Fibroblast of peridontal ligament (primary cell): ENCODE measurements around the gene CASZ1.

Source experiments
- DNase-seq: peaks from one replicate; pipeline ENCODE4 v3.0.0-alpha.2; 2010; ENCODE audit errors: extremely low read depth

Gene CASZ1

GRCh38 chr1:10670190-10670589 lies 126.3 kb downstream of the CASZ1 start:
- DNase-seq: no peak

- DNase-seq: no peak
Observed at GRCh38 chr1:10669570-10669969, 126.9 kb downstream of the CASZ1 start.

- no peak for DNase-seq
Observed at GRCh38 chr1:10667861-10668761, 128.3 kb downstream of the CASZ1 start.

- DNase-seq: no peak
Observed at GRCh38 chr1:10665930-10666850, 130.3 kb downstream of the CASZ1 start.

- DNase-seq: no peak
Observed at GRCh38 chr1:10665226-10665625, 131.2 kb downstream of the CASZ1 start.

GRCh38 chr1:10664251-10664650 lies 132.2 kb downstream of the CASZ1 start:
- DNase-seq: no peak

- DNase-seq: no peak
Observed at GRCh38 chr1:10663678-10664035, 132.8 kb downstream of the CASZ1 start.

GRCh38 chr1:10662824-10663677 lies 133.4 kb downstream of the CASZ1 start:
- no peak for DNase-seq

GRCh38 chr1:10662090-10662688 lies 134.3 kb downstream of the CASZ1 start:
- DNase-seq: no peak

- DNase-seq: no peak
Observed at GRCh38 chr1:10661453-10661852, 135.0 kb downstream of the CASZ1 start.

GRCh38 chr1:10659646-10660540 lies 136.6 kb downstream of the CASZ1 start:
- DNase-seq: no peak

GRCh38 chr1:10659218-10659617 lies 137.2 kb downstream of the CASZ1 start:
- DNase-seq: no peak

- no peak for DNase-seq
Observed at GRCh38 chr1:10658396-10659066, 137.9 kb downstream of the CASZ1 start.

- DNase-seq: no peak
Observed at GRCh38 chr1:10657088-10657847, 139.2 kb downstream of the CASZ1 start.

GRCh38 chr1:10656431-10656830 lies 140.0 kb downstream of the CASZ1 start:
- no peak for DNase-seq

- no peak for DNase-seq
Observed at GRCh38 chr1:10655002-10655401, 141.4 kb downstream of the CASZ1 start.

- no peak for DNase-seq
Observed at GRCh38 chr1:10653370-10654125, 142.9 kb downstream of the CASZ1 start.

GRCh38 chr1:10652626-10653025 lies 143.8 kb downstream of the CASZ1 start:
- DNase-seq: no peak
